HG02938 (cell line): ENCODE results near the gene NFE2L2.
"Not testable (repeated sequence)": the region's sequence is repeated elsewhere in the genome, so short reads cannot be mapped to it uniquely, and the experiment has no call there.

ENCODE experiments used
- ATAC-seq: cut with Tn5 transposase; IDR thresholded peaks from one replicate; pipeline ENCODE4 v1.9.1; 2021; ENCODE audit warnings: mild to moderate bottlenecking, moderate library complexity; ENCODE audit not compliant: unreplicated experiment

The NFE2L2 gene

DNA sequence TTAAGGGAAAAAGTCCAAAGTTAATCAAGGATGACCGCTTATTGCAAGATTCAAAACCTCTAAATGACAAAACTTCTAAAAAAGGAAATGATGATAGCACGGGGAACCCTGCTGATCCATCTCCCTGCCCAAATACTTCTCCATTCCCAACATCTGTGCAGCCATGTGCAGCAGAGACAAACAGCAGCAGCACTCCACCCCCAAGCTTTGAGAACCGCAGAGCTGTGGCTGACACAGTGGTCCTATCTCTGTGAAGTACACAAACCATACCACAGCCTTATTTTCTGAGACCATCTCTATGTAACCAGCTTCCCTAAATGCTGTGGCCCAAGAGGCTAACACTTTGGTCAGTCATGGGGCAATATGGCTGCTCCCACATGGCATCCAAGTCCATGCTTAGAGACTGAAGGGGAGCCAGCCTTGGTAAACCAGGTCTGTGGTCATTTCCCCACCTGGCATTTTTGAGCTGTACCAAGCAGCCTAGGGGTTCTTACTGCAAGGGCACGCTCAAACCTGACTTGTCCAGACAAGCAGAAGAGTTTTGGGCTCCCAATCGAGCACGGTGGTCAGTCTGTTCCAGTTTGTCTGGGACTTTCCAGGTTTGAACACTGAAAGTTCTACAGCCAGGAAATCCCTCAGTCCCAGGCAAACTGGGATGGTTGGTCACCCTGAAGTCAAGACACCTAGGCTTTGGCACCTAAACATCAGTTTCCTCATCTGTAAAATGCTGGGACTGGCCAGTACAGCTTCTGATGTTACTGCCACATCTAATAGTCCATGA is 17.1 kb upstream of the NFE2L2 start:
- ATAC-seq = peak; percentile 59

GRCh38 chr2:177279847-177280246 is 15.3 kb upstream of the NFE2L2 start:
- no peak for ATAC-seq

GRCh38 chr2:177275743-177276055 is 11.2 kb upstream of the NFE2L2 start:
- no peak for ATAC-seq

DNA sequence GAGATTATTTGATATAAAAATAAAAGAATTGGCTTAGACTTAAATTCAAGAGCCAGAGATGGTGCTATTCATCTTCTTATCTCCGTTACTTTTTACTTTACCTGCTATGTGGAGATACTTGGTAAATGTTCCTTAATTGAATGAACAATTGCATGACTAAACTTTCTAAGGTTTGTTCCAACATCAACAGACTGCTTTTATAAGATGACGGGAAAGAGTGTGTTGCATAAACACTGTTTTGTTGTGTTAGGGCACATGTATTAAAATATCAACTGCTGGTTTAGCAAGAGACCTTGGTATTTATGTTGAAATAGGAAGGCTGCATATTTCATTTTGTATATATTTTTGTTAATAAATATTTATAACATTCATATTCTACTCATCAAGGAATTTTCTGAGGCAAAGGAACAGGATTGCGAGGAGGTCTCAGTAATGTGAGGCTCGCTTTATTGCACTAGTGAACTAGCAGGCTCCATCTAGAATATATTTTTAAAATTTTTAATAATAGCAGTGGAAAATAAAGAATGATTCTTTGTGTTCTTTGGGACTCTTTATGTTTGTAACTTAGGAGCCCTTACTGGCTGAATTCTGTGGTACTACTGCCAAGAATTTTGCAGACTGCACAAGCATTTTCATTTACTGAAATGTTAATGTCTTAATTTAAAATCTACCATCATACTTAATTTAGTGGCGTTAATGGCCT is 10.7 kb upstream of the NFE2L2 start:
- ATAC-seq = no peak

DNA sequence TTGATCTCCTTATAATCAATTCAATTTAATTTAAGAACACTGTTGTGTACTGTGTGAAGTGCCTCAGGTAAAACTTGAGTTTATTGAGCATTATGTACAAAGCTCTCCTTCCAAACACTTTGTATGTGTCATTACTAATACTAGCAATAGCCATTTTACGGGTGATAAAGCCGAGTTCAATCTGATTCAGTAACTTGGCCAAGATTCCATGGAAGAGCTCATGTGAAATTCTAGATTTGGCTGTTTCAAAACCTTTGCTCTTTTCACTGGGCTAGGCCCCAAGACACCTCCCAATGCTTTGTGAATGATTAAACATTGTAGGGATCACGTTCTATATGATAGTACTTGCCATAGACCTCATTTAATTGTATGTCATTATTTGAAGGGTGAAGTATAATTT is 8.9 kb upstream of the NFE2L2 start:
- no peak for ATAC-seq

- no peak for ATAC-seq
Measured at GRCh38 chr2:177272765-177273164, 8.2 kb upstream of the NFE2L2 start.

DNA sequence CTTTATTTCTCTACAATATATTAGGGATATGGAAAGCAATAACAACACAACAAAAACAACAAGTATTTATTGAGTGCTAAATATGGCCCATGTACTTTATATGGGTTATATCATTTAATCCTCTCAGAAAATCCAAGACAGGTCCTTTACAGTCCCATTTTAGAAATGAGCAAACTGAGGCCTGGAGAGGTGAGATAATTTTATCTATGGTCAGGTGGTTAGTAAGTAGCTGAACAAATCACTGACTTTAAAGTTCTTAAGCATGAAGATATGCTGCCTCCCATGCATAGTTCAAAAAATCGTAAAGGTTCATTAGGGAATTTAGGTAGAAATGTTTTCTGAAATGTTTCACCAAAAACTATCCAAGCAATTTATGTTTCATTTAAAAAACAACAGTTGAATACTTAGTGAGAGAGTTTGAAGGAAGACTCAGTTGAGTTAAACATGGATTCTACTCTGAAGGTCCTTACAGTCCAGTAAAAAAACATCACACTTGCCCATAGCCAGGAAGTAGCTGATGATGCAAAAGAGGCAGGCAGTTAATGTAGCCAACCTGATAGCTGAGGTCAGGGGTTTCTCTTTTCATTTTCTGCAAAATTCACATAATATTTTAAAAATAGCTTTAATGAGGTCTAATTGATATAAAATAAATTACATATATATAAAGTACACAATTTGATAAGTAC is 7.6 kb upstream of the NFE2L2 start:
- no peak for ATAC-seq

DNA sequence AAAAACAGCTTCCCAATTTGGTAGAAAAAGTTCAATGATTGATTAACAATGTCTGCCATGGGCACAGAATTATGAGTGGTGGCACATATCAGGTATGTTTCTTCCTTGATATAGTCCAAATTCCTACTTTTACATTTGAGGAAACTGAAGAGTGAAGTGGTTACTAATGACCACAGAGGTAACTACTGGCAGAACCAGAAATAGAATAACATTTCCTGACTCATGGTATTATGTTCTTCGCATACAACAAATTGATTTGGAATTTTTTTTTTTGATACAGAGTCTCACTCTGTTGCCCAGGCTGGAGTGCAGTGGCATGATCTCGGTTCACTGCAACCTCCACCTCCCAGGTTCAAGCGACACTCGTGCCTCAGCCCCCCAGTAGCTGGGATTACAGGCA is 6.0 kb upstream of the NFE2L2 start:
- ATAC-seq = no peak

DNA sequence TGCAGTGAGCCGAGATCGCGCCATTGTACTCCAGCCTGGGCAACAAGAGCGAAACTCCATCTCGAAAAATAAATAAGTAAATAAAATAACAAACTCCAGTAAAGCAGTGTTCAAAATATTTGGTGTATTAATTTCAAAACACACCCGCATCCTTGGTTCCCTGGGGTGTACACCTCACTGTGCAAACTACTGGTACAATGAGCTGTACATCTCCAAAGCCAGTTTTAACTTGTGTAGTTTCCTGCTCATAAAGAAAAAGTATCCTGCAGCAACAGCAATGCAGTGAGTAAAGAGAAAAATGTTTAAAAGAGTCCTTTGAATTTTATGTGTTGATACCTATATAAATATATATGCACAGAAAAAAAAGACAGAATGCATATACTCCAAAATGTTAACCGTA is 4.4 kb upstream of the NFE2L2 start:
- no peak for ATAC-seq

DNA sequence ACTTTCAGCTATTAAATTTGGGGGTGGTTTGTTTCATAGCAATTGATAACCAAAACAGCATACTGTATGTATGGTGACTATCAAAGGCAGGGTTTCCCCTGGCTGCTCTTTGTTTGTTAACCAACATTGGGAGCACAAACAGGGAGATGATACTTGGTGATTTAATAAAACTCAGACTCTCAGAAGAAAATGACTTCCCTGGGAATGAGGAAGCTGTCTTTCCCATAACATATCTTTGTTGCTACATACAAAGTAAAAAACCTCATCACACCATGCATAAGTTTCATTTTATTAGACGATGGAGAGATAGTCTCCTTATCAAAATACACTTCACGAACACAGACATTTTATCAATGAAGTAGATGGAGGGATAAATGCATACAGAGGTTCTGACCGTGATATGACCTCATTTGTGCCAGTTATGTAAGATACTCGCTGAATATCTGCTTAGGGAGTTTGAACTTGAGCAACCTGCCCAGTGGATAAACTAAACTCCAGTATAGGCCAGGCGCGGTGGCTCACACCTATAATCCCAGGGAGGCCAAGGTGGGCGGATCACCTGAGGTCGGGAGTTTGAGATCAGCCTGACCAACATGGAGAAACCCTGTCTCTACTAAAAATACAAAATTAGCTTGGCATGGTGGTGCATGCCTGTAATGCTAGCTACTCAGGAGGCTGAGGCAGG is 3.8 kb upstream of the NFE2L2 start:
- no peak for ATAC-seq

- ATAC-seq = not testable (repeated sequence)
Measured at GRCh38 chr2:177266955-177267354, 2.4 kb upstream of the NFE2L2 start.

DNA sequence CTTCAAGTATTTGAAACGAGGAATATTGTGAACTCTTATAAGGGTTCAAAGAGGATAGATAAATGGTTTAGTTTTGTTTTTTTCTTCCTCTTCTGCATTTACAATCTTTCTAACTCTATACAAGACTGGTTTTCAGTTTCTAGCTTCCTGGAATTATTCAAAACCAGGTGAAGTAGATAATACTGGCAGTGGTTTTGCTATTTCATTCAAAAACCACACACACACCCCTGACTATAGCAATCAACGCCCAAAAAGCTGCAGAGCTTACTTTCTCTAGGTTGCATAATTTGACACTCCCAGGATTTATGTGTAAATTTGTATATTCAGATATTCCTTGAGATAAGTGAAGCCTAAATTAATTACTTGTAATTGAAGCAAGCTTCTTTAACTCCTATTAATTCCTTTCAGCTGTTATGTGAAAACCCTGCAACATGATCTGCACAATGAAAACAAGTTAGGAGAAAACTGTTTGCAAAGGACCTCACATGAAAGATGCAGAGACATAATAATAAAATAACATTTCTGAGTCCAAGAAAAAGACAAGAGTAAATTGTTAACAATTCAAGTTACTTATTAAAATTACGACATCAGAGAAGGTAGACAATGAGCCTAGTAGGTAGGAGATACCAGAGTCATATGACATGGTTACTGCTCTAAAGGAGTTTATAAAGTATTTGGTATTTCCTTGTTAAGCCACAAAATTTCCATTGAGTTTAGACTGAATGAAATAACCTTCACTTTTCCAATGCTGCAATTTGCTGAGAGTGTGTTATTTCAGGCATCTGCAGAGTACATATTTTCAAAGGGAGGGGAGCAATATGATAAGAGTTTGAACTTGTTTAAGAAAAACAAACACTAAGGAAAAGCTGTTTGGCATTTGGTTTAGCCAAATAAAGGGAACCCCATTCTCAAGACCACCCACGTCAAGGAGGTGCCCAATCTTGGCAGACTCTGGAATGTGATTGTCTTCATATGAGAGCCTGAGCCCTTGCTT is 1.6 kb upstream of the NFE2L2 start:
- ATAC-seq = no peak

DNA sequence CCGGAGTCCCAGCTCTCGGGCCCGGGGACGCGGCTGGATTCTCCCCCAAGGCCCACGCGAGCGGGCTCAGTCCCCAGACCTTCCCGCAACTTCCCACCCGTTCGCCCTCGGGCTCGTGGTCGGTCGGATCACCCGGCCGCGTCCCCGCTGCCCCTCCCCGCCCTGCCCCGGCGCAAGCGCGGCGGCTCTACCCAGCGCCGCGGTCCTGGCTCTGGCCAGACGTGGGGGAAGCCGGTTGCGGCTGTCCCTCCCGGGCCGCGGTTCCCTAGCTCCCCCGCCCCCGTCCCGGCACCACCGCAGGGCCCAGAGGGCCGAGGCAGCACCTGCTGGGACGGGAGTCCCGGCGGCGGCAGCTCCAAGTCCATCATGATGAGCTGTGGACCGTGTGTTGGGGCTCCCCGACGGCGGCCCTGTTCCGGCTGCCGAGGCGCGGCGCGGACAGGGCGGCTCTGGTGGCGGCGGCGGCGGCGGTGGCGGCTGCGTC is 276 bp downstream of the NFE2L2 start:
- peak; percentile 20 for ATAC-seq

- peak; percentile 48 for ATAC-seq
Measured at GRCh38 chr2:177263451-177264208, 897 bp downstream of the NFE2L2 start.

GRCh38 chr2:177262958-177263450 is 1.5 kb downstream of the NFE2L2 start:
- no peak for ATAC-seq

DNA sequence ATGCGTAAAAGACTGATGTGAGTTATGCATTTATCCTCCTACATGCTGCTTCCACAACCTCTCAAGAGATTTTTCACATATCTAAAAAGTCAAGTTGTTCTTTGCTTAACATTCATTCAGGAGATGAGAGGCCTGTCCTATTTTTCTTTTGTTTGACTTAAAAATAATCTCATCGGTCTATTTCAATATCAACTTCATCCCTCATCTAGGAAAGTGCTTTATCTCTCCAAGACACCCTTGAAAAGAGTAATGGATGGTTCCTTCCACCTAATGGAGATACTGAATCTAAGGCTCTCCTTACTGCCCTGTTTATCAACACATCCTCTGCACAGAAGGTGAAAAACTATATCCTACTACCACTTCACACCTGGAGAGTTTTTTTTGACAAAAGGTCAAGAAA is 2.4 kb downstream of the NFE2L2 start:
- ATAC-seq = no peak

GRCh38 chr2:177261116-177262060 is 3.1 kb downstream of the NFE2L2 start:
- ATAC-seq = no peak

DNA sequence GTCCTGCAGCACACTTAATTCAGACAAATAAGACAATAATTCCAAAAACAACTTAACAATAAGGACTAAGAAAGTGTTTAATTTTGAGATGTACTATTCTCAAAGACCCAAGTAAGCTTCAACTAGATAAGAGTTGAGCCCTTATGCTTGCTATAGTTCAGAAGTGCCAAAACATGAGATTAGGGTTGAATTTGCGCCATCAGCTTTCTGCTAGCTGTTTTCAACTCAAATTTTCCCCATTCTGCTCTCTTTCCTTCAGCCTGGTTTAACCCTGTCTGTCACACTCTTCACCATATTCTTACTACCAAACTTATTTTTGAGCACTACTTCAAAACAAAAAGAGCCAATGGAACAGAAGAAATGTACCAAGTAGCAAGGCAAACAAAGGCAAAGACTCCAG is 4.1 kb downstream of the NFE2L2 start:
- ATAC-seq = no peak
